GM21423 (cell line): Measurements from ENCODE around the gene MFSD8.
A peak's percentile ranks its signal among the peaks of the same experiment; 100 is the strongest.
"Not testable (repeated sequence)": the region's sequence is repeated elsewhere in the genome, so short reads cannot be mapped to it uniquely, and the experiment has no call there.

Experiments
- ATAC-seq: cut with Tn5 transposase; IDR thresholded peaks from one replicate; pipeline ENCODE4 v1.9.1; 2021; ENCODE audit warnings: mild to moderate bottlenecking, moderate library complexity; ENCODE audit not compliant: unreplicated experiment

The MFSD8 gene

DNA sequence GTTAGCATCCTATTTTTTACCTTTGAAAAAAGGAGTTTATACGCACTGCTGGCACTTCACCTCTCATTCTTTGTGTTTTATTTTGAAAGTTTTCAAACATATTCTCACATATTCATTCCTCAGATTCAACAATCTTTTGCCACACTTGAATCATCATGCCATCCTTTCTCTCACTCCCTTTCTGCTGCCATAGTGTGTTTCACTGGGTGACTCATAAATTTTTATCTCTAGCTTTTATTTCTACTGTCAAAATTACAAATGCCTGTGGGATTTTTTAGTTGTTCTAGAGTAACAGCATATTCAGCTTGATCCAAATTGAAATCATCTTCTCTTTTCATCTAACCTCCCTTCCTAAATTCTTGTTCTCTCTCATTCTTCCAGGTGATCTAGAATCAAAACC is 28.0 kb downstream of the MFSD8 start:
- no peak for ATAC-seq

DNA sequence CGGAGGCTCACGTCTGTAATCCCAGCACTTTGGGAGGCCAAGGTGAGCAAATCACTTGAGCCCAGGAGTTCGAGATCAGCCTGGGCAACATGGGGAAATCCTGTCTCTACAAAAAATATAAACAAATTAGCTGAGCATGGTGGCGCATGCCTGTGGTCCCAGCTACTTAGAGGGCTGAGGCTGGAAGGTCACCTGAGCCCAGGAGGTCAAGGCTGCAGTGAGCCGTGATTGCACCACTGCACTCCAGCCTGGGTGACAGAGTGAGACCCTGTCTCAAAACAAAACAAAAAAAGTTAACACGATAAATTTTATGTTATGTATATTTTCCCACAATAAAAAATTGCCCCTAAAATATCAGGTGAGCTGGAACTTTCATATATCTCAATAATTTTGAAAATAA is 33.1 kb downstream of the MFSD8 start:
- not testable (repeated sequence) for ATAC-seq

GRCh38 chr4:127930175-127930574 is 34.8 kb downstream of the MFSD8 start:
- no peak for ATAC-seq

GRCh38 chr4:127925720-127926119 is 39.3 kb downstream of the MFSD8 start:
- ATAC-seq = not testable (repeated sequence)

DNA sequence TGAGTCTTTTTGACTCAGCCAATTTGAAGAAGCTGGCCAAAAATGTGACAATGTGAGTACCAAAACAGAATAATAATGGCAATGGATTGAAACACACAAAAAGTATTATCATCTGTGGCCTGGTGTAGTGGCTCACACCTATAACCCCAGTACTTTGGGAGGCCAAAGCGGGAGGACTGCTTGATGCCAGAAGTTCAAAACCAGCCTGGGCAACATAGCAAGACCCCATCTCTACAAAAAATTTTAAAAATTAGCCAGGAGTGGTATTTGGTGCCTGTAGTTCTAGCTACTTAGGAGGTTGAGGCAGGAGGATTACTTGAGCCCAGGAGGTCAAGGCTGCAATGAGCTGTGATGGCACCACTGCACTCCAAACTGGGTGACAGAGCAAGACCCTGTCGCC is 42.7 kb downstream of the MFSD8 start:
- no peak for ATAC-seq

- no peak for ATAC-seq
These were observed 44.5 kb downstream of the MFSD8 start for GRCh38 chr4:127920521-127920920.

DNA sequence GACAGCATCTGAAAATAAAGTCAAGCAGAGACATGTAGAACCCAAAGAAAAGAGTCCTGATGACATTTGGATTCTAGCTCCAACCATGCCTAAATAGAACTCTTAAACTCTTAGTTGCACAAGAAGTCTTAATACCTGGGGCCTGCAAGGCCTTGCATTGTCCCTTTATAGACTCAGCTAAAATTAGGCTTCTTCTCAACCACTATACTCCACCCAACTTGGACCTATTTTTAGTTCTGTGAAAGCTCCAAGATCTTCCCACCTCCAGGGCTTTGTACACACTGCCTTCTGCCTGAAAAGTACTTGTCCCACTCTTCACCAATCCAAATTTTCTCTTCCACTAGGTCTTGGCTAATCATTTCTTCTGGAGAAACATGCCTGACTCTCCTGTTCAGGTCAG is 47.8 kb downstream of the MFSD8 start:
- ATAC-seq = no peak

DNA sequence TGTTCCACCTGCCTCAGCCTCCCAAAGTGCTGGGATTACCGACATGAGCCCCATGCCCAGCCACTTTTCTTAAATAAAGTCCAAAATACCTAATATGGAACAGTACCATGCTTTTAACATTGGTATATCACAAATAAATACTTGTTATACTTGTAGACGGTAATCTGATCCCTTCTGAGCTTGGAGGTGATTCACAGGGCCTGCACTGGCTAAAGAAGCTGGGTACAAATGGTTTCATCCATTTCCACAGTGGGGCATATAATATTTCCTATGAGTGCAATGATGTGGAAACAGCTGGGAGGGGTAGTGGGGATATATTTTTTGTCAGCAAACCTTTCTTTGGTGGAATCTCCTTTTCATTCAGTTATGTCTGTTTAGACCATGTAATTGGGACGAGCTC is 48.5 kb downstream of the MFSD8 start:
- ATAC-seq = no peak

- no peak for ATAC-seq
These were observed 59.9 kb downstream of the MFSD8 start for GRCh38 chr4:127905029-127905428.

GRCh38 chr4:127899682-127900081 is 65.3 kb downstream of the MFSD8 start:
- not testable (repeated sequence) for ATAC-seq

DNA sequence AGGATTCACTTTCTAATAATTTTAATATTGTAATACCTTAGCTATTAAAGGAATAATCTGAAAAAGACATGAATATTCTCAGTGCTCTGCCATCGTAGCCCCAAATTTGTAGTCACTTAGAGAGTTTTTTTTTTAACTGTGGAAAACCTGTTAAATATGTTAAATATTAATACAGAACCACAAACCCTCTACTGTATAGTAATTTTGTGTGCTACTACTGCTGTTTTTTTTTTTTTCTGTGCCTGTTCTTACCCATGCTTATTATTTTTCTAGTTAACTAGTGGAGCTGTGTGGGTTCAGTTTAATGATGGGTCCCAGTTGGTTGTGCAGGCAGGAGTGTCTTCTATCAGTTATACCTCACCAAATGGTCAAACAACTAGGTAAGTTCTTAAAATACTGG is 68.4 kb downstream of the MFSD8 start:
- no peak for ATAC-seq

DNA sequence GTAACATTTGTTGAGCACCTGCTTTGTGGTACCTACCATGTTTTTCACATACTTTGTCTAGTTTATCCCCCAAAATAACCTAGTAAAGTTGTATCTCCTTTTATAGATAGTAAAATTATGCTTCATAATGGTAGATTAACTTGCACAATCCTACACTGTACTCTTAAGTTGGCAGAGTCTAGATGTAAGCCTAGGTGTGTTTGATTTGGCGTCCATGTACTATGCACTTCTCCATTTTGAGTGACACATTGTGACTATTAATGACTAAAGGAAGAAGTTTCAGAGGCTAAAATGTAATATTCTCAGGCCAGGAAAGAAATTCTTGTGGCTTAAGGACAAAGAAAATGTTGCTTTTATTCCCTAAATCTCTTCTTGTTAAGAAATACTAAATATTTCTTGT is 68.9 kb downstream of the MFSD8 start:
- ATAC-seq = no peak

DNA sequence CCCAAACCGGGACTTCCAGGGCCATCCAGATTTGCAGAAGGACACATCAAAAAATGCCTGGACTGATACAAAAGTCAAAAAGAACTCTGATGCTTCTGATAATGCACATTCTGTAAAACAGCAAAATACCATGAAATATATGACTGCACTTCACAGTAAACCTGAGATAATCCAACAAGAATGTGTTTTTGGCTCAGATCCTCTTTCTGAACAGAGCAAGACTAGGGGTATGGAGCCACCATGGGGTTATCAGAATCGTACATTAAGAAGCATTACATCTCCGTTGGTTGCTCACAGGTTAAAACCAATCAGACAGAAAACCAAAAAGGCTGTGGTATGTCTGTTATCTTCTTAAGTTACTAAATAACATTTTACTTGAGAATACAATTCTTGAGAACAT is 75.1 kb downstream of the MFSD8 start:
- ATAC-seq = no peak

DNA sequence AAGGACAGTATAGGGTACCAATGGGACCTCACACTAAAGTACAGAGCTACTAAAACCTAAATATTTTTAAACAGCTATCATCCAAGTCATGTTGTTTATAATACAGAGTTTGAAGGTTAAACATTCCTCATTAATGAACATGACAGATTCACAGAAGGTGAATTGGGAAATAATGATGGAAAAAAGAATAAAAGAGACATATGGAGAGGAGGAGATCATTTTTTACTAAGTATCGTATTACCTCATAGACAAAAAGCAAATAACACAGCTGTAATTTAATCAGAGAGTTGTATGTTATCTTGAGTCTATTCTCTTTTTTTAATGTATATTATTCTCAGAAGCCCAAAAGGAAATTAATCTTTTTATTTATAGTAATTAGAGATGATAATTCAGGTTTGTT is 76.4 kb downstream of the MFSD8 start:
- no peak for ATAC-seq

DNA sequence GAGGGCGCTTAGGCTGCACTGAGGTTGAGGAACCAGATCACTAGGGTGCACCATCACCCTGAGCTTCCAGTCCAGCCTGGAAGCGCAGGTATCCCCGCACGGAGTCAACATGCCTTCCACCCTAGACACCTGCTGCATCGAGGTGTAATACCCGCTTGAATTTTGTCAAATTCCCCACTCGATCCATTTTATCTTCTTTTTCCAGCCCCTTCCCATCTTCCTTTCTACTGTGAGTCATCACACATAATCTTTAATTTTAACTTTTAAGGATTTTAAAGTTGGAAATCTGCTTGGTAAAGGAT is 83.5 kb downstream of the MFSD8 start:
- peak; percentile 35 for ATAC-seq

GRCh38 chr4:127880763-127881562 is 84.0 kb downstream of the MFSD8 start, which contains the start of gene PLK4:
Gene PLK4 (plus strand): TSS chr4:127880893. CDS start chr4:127881135, 242 bp downstream.
- ATAC-seq = peak; percentile 93

DNA sequence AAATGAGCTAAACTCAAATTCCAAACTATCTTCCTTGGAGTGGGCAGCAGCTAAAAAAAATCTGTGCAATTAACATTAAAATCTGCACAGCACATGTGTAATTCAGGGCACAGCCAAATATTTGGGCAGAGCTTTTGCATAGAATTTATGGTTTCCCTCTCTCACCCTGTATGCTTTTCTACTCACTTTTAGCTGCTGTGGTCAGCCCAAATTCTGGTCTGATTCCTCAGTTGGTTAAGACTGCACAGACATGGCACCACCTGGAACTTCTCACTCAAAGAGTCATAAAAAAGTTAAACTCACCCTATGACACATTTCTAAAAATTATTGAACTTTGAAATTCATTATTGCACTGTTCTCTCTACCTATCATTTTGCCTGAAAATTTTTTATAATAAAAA is 89.2 kb downstream of the MFSD8 start:
- ATAC-seq = no peak

DNA sequence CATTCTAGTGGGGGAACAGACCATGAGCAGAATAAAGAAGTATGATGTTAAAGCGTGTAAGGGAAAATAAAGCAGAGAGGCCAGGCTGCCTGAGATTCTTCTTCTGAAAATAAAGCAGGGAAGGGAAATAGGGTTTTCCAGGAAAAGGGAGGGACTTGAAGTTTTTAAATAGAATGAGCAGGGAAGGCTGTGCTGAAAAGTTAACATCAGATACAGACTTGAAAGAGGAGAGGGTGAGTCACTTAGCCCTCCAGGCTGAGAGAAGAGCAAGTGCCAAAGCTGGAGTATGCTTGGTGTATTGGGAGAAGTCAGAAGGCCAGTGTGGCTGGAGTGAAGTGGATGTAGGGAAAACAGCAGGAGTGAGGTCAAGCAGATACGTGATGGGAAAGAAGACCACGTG is 94.3 kb downstream of the MFSD8 start:
- no peak for ATAC-seq

DNA sequence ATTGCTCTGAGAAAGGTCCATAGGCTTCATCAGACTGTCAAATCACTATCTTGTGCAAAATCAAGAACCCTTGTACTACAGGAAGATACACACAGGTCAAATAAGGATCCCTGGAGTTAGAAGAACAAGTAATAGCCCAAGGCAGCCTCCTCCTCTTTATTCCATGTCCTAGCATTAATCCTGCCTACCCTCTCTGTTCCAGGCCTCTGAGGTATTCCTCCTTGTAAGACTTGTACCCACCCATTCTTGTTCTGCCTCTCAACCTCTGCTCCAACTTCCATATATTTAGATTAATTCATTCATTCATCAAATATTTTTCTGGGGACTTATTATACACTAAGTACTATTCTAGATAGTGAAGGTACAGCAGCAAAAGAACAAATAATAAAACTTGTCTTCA is 94.7 kb downstream of the MFSD8 start:
- ATAC-seq = no peak

DNA sequence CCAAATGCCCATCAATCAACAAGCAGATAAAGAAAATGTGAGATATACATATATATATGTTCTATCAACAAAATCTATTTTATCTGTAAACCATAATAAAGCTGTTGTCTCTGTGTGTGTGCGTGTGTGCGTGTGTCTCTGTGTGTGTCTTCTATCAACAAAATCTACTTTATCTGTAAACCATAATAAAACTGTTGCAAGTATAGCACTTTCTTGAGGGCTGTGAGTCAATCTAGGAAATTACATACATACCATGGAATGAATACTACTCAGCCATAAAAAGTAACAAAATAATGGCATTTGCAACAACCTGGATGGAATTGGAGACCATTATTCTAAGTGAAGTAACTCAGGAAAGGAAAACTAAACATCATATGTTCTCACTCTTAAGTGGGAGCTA is 96.8 kb downstream of the MFSD8 start:
- ATAC-seq = no peak
